Stimulated activated CD8-positive, alpha-beta memory T cell treated with anti-CD3 and anti-CD28 coated beads, Interleukin-7, amount 100 ng/mL, for 48 hours (primary cell): ENCODE results near the gene SLC22A3.
"Not testable (repeated sequence)": the region's sequence is repeated elsewhere in the genome, so short reads cannot be mapped to it uniquely, and the experiment has no call there.

Experiments
- DNase-seq, 2 donors: peaks; one replicate each; pipeline ENCODE4 v3.0.0-alpha.2; 2020; ENCODE audit warnings: low read depth in 1 of 2; ENCODE audit errors: extremely low read depth in 1 of 2

SLC22A3 gene

GRCh38 chr6:160437154-160437553, 89.0 kb downstream of the SLC22A3 start:
- DNase-seq, result no peak

- no peak for DNase-seq
Measured at GRCh38 chr6:160437775-160438174, 89.6 kb downstream of the SLC22A3 start.

- no peak for DNase-seq
Measured at GRCh38 chr6:160438481-160438880, 90.3 kb downstream of the SLC22A3 start.

- DNase-seq, result no peak
Measured at GRCh38 chr6:160439751-160440150, 91.6 kb downstream of the SLC22A3 start.

GRCh38 chr6:160442151-160442550, 94.0 kb downstream of the SLC22A3 start:
- no peak for DNase-seq

GRCh38 chr6:160445130-160445529, 97.0 kb downstream of the SLC22A3 start:
- no peak for DNase-seq

GRCh38 chr6:160447350-160447749, 99.2 kb downstream of the SLC22A3 start:
- DNase-seq, result no peak

GRCh38 chr6:160449787-160450186, 101.6 kb downstream of the SLC22A3 start:
- DNase-seq, result not testable (repeated sequence)

- DNase-seq, result no peak
Measured at GRCh38 chr6:160450849-160451248, 102.7 kb downstream of the SLC22A3 start.

GRCh38 chr6:160454303-160454702, 106.1 kb downstream of the SLC22A3 start:
- DNase-seq, result no peak

GRCh38 chr6:160455081-160455480, 106.9 kb downstream of the SLC22A3 start:
- DNase-seq, result no peak

GRCh38 chr6:160455541-160456213, 107.5 kb downstream of the SLC22A3 start:
- DNase-seq, result peak; percentile 29 to 34

GRCh38 chr6:160456214-160456546, 108.0 kb downstream of the SLC22A3 start:
- no peak for DNase-seq

GRCh38 chr6:160457823-160458222, 109.6 kb downstream of the SLC22A3 start:
- no peak for DNase-seq

GRCh38 chr6:160461641-160462040, 113.5 kb downstream of the SLC22A3 start:
- no peak for DNase-seq

GRCh38 chr6:160462116-160462515, 113.9 kb downstream of the SLC22A3 start:
- DNase-seq, result no peak

GRCh38 chr6:160462551-160463109, 114.5 kb downstream of the SLC22A3 start:
- DNase-seq, result no peak

GRCh38 chr6:160464744-160465143, 116.6 kb downstream of the SLC22A3 start:
- DNase-seq, result no peak

GRCh38 chr6:160467261-160467871, 119.2 kb downstream of the SLC22A3 start:
- DNase-seq, result not testable (repeated sequence)

- DNase-seq, result no peak
Measured at GRCh38 chr6:160469153-160469552, 121.0 kb downstream of the SLC22A3 start.

GRCh38 chr6:160476056-160476455, 127.9 kb downstream of the SLC22A3 start:
- not testable (repeated sequence) for DNase-seq

- not testable (repeated sequence) for DNase-seq
Measured at GRCh38 chr6:160477072-160477471, 128.9 kb downstream of the SLC22A3 start.
